HG02840 (cell line): ENCODE data around the gene CLEC2L.
"Not testable (repeated sequence)": the region's sequence is repeated elsewhere in the genome, so short reads cannot be mapped to it uniquely, and the experiment has no call there.

Experiments
- ATAC-seq: cut with Tn5 transposase; IDR thresholded peaks from one replicate; pipeline ENCODE4 v1.9.1; 2021; ENCODE audit warnings: mild to moderate bottlenecking, moderate library complexity, moderate number of reproducible peaks; ENCODE audit not compliant: unreplicated experiment, low FRiP score

Gene CLEC2L

GRCh38 chr7:139548302-139549028, 25.0 kb downstream of the CLEC2L start:
- ATAC-seq: no peak

GRCh38 chr7:139553991-139554700, 30.7 kb downstream of the CLEC2L start:
- ATAC-seq: not testable (repeated sequence)

GRCh38 chr7:139557857-139558581, 34.5 kb downstream of the CLEC2L start:
- ATAC-seq: no peak

- ATAC-seq: no peak
These were observed 36.0 kb downstream of the CLEC2L start for GRCh38 chr7:139559364-139560105.

- no peak for ATAC-seq
These were observed 36.7 kb downstream of the CLEC2L start for GRCh38 chr7:139560199-139560598.

- no peak for ATAC-seq
These were observed 37.2 kb downstream of the CLEC2L start for GRCh38 chr7:139560678-139561077.

GRCh38 chr7:139562491-139562890, 39.0 kb downstream of the CLEC2L start:
- ATAC-seq: no peak

GRCh38 chr7:139562961-139563565, 39.6 kb downstream of the CLEC2L start:
- no peak for ATAC-seq

GRCh38 chr7:139563856-139564255, 40.4 kb downstream of the CLEC2L start:
- ATAC-seq: no peak

GRCh38 chr7:139566075-139566474, 42.6 kb downstream of the CLEC2L start:
- no peak for ATAC-seq

GRCh38 chr7:139566736-139567646, 43.5 kb downstream of the CLEC2L start:
- no peak for ATAC-seq

GRCh38 chr7:139567647-139568345, 44.3 kb downstream of the CLEC2L start:
- ATAC-seq: no peak

- ATAC-seq: no peak
These were observed 44.8 kb downstream of the CLEC2L start for GRCh38 chr7:139568346-139568675.

GRCh38 chr7:139568813-139569490, 45.5 kb downstream of the CLEC2L start:
- ATAC-seq: no peak

GRCh38 chr7:139570119-139570518, 46.6 kb downstream of the CLEC2L start:
- no peak for ATAC-seq

- no peak for ATAC-seq
These were observed 47.1 kb downstream of the CLEC2L start for GRCh38 chr7:139570626-139571025.

GRCh38 chr7:139571190-139571589, 47.7 kb downstream of the CLEC2L start:
- no peak for ATAC-seq

- no peak for ATAC-seq
These were observed 48.2 kb downstream of the CLEC2L start for GRCh38 chr7:139571651-139572050.
